GM12865 (cell line): Measurements from ENCODE around the gene PRTN3.
"Not testable (repeated sequence)": the region's sequence is repeated elsewhere in the genome, so short reads cannot be mapped to it uniquely, and the experiment has no call there.

Experiments used
- DNase-seq: peaks from one replicate; pipeline ENCODE4 v3.0.0; 2010; ENCODE audit warnings: low read depth
- H3K4me3 ChIP-seq: 2 replicates; pipeline ENCODE4 v1.5.1; 2011; ENCODE audit warnings: mild to moderate bottlenecking, low read depth, low read length, control low read depth
- CTCF ChIP-seq: IDR thresholded peaks from 2 replicates; pipeline ENCODE4 v1.5.1; 2011; ENCODE audit warnings: low read length, control low read depth, low read depth, inconsistent platforms; ENCODE audit not compliant: insufficient read depth; ENCODE audit errors: missing control alignments

PRTN3 gene

DNA sequence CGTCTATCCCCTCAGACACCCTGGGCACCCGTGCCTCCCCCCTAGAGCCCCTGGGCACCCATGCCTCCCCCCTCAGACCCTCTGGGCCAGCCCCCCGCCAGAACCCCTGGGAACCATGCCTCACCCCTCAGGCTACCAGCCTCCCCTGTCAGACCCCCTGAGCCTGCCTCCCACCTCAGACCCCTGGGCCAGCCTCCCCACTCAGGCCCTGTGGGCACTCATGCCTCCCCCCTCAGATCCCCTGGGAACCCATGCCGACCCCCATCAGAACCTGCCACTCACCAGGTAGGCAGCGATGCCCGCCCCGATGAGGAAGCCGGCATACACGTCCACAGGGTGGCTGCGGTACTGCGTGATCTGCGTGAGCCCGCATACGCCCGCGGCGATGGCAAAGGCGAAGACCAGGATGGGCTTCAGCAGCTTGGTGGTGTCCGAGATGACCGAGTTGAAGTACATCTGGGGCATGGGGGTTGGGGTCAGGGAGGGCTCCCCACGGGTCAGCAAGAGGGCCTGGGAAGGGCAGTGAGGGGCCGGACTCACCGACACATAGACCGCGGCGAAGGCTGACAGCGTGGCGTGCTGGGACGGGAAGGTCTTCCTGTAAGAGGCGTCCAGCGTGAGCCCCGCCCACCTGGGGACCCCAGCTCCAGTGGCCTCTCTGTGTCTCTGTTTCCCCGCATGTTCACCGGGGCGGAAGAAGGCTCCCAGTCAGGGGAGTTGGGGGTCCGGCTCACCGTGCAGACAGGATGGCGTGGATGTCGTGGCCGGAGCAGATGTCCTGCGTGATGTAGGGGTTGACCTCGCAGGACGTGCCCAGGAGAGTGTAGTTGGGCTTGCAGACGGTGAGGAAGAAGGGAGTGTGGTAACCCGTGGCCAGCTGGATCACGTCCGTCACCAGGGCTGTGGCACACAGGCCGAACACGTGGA, 26.4 kb upstream of the PRTN3 start:
- H3K4me3 ChIP-seq, result no peak overlapping the region
- TF ChIP-seq CTCF, result no peak
- DNase-seq, result no peak

DNA sequence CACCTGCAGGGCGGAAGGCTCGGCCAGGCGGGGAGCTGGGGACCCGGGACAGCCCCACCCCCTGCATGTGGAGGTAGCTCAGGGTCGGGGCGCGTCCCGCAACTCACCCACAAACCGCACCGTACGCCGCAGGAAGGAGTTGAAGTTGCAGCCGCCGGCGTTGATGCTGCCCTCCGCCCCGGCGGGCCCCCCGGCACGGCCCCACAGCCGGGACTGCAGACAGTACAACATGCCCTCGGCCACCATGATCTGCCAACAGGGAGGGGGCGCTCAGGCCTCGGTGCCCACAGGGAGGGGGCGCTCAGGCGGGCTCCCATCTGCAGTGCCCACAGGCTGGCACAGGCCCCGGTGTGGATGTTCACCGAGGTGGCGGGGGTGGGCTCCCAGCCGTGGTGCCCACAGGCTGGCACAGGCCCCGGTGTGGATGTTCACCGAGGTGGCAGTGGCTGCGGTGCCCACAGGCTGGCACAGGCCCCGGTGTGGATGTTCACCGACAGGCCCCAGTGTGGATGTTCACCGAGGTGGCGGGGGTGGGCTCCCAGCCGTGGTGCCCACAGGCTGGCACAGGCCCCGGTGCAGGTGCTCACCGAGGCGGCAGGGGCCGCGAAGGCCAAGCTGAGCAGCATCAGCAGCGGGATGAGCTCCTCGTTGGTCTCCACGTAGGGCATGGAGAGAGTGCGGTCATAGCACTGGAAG, 25.6 kb upstream of the PRTN3 start:
- TF ChIP-seq CTCF, result no peak
- no peak overlapping the region for H3K4me3 ChIP-seq
- DNase-seq, result no peak

DNA sequence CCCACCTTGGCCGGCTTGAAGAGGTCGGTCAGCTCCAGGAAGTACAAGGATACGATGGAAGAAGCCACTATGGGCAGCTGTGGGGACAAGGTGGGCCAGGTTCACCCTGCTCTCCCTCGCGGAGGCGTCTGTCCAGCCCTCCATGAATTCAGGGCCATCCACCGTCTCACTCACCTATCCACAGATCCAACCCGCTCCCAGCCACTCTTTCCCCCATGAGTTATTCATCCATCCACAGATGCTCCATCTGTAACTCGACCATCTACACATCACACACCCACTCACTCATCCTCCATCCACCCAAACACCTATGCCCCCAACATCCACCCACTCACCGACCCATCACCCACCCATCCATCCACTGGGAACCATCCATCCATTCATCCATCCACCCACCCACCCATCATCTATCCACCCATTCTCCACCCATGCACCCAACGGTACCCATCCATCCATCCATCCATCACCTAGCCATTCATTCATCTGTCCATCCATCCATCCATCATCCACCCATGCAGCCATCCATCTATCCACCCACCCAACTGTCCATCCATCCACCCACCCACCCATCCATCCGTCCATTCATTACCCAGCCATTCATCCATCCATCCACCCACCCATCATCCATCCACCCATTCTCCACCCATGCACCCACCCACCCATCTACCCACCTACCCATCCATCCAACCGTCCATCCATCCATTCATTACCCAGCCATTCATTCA, 24.9 kb upstream of the PRTN3 start:
- TF ChIP-seq CTCF, result no peak
- no peak for DNase-seq
- H3K4me3 ChIP-seq, result no peak overlapping the region

DNA sequence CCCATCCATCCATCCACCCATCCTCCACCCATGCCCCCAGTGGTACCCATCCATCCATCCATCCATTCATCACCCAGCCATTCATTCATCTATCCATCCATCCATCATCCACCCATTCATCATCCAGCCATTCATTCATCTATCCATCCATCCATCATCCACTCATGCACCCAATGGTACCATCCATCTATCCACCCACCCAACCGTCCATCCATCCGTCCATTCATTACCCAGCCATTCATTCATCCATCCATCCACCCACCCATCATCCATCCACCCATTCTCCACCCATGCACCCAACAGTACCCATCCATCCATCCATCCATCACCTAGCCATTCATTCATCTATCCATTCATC, 24.3 kb upstream of the PRTN3 start:
- H3K4me3 ChIP-seq, result no peak overlapping the region
- DNase-seq, result no peak
- no peak for TF ChIP-seq CTCF

DNA sequence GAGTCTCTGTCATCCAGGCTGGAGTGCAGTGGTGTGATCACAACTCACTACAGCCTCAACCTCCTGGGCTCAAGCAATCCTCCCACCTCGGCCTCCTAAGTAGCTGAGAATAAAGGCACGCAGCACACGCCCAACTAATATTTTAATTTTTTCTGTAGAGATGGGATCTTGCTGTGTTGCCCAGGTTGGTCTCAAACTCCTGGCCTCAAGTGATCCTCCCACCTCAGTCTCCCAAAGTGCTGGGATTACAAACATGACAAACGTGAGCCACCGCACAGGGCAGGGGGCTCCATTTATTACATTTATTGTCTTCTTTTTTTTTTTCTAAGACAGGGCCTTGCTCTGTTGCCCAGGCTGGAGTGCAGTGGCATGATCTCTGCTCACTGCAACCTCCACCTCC, 20.6 kb upstream of the PRTN3 start:
- H3K4me3 ChIP-seq, DNase-seq: not testable (repeated sequence)

DNA sequence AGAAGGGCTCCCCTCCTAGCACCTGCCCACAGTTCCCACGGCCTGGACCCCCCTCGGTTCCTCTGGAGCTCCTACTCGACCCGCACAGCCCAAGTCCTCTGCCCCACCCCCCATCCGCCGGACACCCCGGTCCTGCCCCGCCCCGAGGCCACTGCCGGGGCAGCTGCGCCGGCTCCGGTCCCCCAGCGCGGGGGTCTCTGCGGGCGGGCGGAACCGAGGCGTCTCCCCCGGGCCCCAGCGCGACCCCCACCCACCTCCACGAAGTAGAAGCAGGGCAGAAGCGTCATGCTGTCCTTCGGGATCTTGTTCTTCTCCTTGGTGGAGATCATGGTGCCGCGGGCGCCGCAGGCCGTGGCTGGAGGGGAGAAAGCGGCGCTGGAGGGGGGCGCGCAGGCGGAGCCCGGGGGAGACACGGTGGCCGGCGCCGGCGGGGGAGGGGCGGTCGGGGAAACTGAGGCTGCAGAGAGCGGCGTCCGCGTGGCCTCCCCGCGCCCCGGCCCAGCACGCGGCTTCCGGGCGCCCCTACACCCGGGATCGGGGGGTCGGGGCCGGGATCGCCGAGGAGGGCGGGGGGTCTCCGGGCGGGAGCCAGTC, 19.5 kb upstream of the PRTN3 start:
- H3K4me3 ChIP-seq, result no peak overlapping the region
- no peak for DNase-seq
- TF ChIP-seq CTCF, result no peak
